GM21717 (cell line): ENCODE measurements around the gene CLMN.

Experiments
- ATAC-seq: cut with Tn5 transposase; IDR thresholded peaks from one replicate; pipeline ENCODE4 v1.9.1; 2021; ENCODE audit warnings: mild to moderate bottlenecking, moderate library complexity; ENCODE audit not compliant: unreplicated experiment

CLMN gene

GRCh38 chr14:95246870-95247269 is 72.8 kb downstream of the CLMN start:
- ATAC-seq: no peak

- ATAC-seq: no peak
These were observed 74.4 kb downstream of the CLMN start for GRCh38 chr14:95245334-95245733.

GRCh38 chr14:95244587-95244986 is 75.1 kb downstream of the CLMN start:
- no peak for ATAC-seq

- no peak for ATAC-seq
These were observed 76.8 kb downstream of the CLMN start for GRCh38 chr14:95242870-95243269.

- no peak for ATAC-seq
These were observed 78.6 kb downstream of the CLMN start for GRCh38 chr14:95240859-95241813.

GRCh38 chr14:95238487-95239298 is 81.0 kb downstream of the CLMN start:
- no peak for ATAC-seq

GRCh38 chr14:95237958-95238340 is 81.8 kb downstream of the CLMN start:
- ATAC-seq: no peak

- no peak for ATAC-seq
These were observed 82.4 kb downstream of the CLMN start for GRCh38 chr14:95237121-95237957.

- ATAC-seq: no peak
These were observed 83.5 kb downstream of the CLMN start for GRCh38 chr14:95236221-95236620.

- ATAC-seq: no peak
These were observed 83.9 kb downstream of the CLMN start for GRCh38 chr14:95235767-95236166.

- ATAC-seq: no peak
These were observed 84.4 kb downstream of the CLMN start for GRCh38 chr14:95235351-95235750.

- ATAC-seq: no peak
These were observed 85.3 kb downstream of the CLMN start for GRCh38 chr14:95234426-95234825.

- peak; percentile 91 for ATAC-seq
These were observed 85.9 kb downstream of the CLMN start for GRCh38 chr14:95233702-95234241.

GRCh38 chr14:95232894-95233584 is 86.7 kb downstream of the CLMN start:
- no peak for ATAC-seq

- ATAC-seq: no peak
These were observed 87.6 kb downstream of the CLMN start for GRCh38 chr14:95231966-95232633.

GRCh38 chr14:95229749-95230148 is 90.0 kb downstream of the CLMN start:
- ATAC-seq: no peak

GRCh38 chr14:95228240-95228639 is 91.5 kb downstream of the CLMN start:
- ATAC-seq: no peak

- no peak for ATAC-seq
These were observed 92.3 kb downstream of the CLMN start for GRCh38 chr14:95227279-95227860.

- ATAC-seq: no peak
These were observed 92.9 kb downstream of the CLMN start for GRCh38 chr14:95226801-95227200.
